ENCODE data around the gene HOXC5.
"Not testable (repeated sequence)": the region's sequence is repeated elsewhere in the genome, so short reads cannot be mapped to it uniquely, and the experiment has no call there.

Gene HOXC5

GRCh38 chr12:54075974-54076373 lies 43.1 kb downstream of the HOXC5 start:
- TF ChIP-seq, protein P1, sequence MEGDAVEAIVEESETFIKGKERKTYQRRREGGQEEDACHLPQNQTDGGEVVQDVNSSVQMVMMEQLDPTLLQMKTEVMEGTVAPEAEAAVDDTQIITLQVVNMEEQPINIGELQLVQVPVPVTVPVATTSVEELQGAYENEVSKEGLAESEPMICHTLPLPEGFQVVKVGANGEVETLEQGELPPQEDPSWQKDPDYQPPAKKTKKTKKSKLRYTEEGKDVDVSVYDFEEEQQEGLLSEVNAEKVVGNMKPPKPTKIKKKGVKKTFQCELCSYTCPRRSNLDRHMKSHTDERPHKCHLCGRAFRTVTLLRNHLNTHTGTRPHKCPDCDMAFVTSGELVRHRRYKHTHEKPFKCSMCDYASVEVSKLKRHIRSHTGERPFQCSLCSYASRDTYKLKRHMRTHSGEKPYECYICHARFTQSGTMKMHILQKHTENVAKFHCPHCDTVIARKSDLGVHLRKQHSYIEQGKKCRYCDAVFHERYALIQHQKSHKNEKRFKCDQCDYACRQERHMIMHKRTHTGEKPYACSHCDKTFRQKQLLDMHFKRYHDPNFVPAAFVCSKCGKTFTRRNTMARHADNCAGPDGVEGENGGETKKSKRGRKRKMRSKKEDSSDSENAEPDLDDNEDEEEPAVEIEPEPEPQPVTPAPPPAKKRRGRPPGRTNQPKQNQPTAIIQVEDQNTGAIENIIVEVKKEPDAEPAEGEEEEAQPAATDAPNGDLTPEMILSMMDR (IDR thresholded peaks at IDR 0.05; ENCODE audit: low read length) = no peak
- no peak for TF ChIP-seq EZH2 (optimal IDR thresholded peaks at IDR 0.05; ENCODE audit: low read depth, low read length)
- no peak for TF ChIP-seq EZH2phosphoT487 (IDR thresholded peaks at IDR 0.05; ENCODE audit: low read length)
- H3K9me3 ChIP-seq (replicated peaks; ENCODE audit: insufficient read depth, low read length) = no peaks in the 10 kb centered on the region
- no peaks in the 10 kb centered on the region for H3K27me3 ChIP-seq (replicated peaks; ENCODE audit: insufficient read depth, low read length)
- no peaks in the 10 kb centered on the region for H4K20me1 ChIP-seq (ENCODE audit: insufficient read depth, low read length)
- no peaks in the 10 kb centered on the region for H3K4me1 ChIP-seq (ENCODE audit: low read length)
- H3K79me2 ChIP-seq (ENCODE audit: low read length) = no peaks in the 10 kb centered on the region
- H3K4me3 ChIP-seq (ENCODE audit: low read length) = no peak overlapping the region
- no peaks in the 10 kb centered on the region for H3F3A ChIP-seq (ENCODE audit: insufficient read depth, low read length)
- H2AFZ ChIP-seq (ENCODE audit: low read length) = no peak overlapping the region
- H3K36me3 ChIP-seq (replicated peaks; ENCODE audit: insufficient read depth, low read length) = no peaks in the 10 kb centered on the region
- H3K27ac ChIP-seq (ENCODE audit: low read length) = no peak overlapping the region
- H3K9ac ChIP-seq (ENCODE audit: low read length) = no peak overlapping the region
- H3K9me2 ChIP-seq (replicated peaks; ENCODE audit: insufficient read depth, low read length) = no peaks in the 10 kb centered on the region
- no peak overlapping the region for H3K4me2 ChIP-seq (ENCODE audit: low read depth, low read length)
- no peak for DNase-seq

GRCh38 chr12:54077843-54078242 lies 45.0 kb downstream of the HOXC5 start:
- H3K9ac ChIP-seq (ENCODE audit: low read length); H3K9me3 ChIP-seq (replicated peaks; ENCODE audit: insufficient read depth, low read length); H3K27ac ChIP-seq (ENCODE audit: low read length); H3K9me2 ChIP-seq (replicated peaks; ENCODE audit: insufficient read depth, low read length); H3K4me2 ChIP-seq (ENCODE audit: low read depth, low read length); H3K4me3 ChIP-seq (ENCODE audit: low read length); H3K36me3 ChIP-seq (replicated peaks; ENCODE audit: insufficient read depth, low read length); H2AFZ ChIP-seq (ENCODE audit: low read length); H3K79me2 ChIP-seq (ENCODE audit: low read length); H3K27me3 ChIP-seq (replicated peaks; ENCODE audit: insufficient read depth, low read length); H3F3A ChIP-seq (ENCODE audit: insufficient read depth, low read length); H3K4me1 ChIP-seq (ENCODE audit: low read length); H4K20me1 ChIP-seq (ENCODE audit: insufficient read depth, low read length); DNase-seq: not testable (repeated sequence)

- not testable (repeated sequence) for H3K4me2 ChIP-seq (ENCODE audit: low read depth, low read length); H2AFZ ChIP-seq (ENCODE audit: low read length); H3K27ac ChIP-seq (ENCODE audit: low read length); H3K9me2 ChIP-seq (replicated peaks; ENCODE audit: insufficient read depth, low read length); H3K36me3 ChIP-seq (replicated peaks; ENCODE audit: insufficient read depth, low read length); H3F3A ChIP-seq (ENCODE audit: insufficient read depth, low read length); H3K79me2 ChIP-seq (ENCODE audit: low read length); H4K20me1 ChIP-seq (ENCODE audit: insufficient read depth, low read length); H3K9ac ChIP-seq (ENCODE audit: low read length); H3K9me3 ChIP-seq (replicated peaks; ENCODE audit: insufficient read depth, low read length); H3K27me3 ChIP-seq (replicated peaks; ENCODE audit: insufficient read depth, low read length); H3K4me3 ChIP-seq (ENCODE audit: low read length); DNase-seq; H3K4me1 ChIP-seq (ENCODE audit: low read length)
These were observed 46.3 kb downstream of the HOXC5 start for GRCh38 chr12:54079115-54079514.

DNA sequence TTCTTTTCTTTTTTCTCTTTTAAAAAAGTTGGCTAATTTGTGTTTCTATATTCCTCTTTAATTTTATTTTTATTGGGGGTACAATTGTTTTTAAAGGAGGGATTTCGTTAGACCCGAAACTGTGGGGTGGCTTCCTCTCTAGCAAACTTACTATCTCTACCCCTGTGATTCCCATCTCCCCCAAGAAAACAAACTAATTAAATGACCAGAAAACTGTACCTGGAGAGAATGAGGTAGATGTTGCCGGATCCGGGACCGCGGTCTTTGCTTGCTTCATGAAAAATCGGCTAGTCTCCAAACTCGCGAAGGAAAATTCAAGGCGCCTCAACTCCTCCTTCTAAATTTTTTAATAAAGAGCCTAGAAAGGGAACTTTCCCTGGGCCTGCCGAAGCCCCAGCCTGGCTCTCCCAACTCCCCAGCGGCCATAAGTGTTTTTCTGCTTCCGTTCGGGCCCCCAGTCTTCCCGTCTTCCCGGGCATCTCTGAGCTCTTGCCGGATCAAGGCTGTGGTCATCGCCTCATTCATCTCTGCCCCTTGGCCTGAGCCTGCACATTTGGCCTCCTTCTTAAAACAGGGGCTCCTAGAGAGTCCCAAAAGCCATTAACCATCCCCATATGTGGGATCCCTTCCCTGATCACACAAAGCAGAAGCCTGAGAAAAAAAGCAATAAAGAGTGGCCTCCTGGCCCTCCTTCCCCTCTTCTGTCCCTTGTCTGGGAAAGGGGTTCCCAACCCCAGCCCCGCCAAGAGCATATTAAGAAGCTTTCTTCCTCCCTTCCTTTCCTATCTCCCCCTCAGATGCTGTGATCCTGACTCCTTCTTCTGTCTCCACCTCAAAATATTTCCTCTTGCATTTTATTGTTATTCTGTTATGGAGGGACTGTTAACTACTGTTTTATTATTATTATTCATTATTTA lies 47.4 kb downstream of the HOXC5 start:
- not testable (repeated sequence) for H3K9me2 ChIP-seq (replicated peaks; ENCODE audit: insufficient read depth, low read length); DNase-seq; H3K4me2 ChIP-seq (ENCODE audit: low read depth, low read length); H3K4me3 ChIP-seq (ENCODE audit: low read length); H2AFZ ChIP-seq (ENCODE audit: low read length); H3K9me3 ChIP-seq (replicated peaks; ENCODE audit: insufficient read depth, low read length); H4K20me1 ChIP-seq (ENCODE audit: insufficient read depth, low read length); H3K36me3 ChIP-seq (replicated peaks; ENCODE audit: insufficient read depth, low read length); H3K27me3 ChIP-seq (replicated peaks; ENCODE audit: insufficient read depth, low read length); H3K4me1 ChIP-seq (ENCODE audit: low read length); H3F3A ChIP-seq (ENCODE audit: insufficient read depth, low read length); H3K27ac ChIP-seq (ENCODE audit: low read length); H3K9ac ChIP-seq (ENCODE audit: low read length); H3K79me2 ChIP-seq (ENCODE audit: low read length)

- not testable (repeated sequence) for H3K36me3 ChIP-seq (replicated peaks; ENCODE audit: insufficient read depth, low read length); DNase-seq; H4K20me1 ChIP-seq (ENCODE audit: insufficient read depth, low read length); H3K27me3 ChIP-seq (replicated peaks; ENCODE audit: insufficient read depth, low read length); H3F3A ChIP-seq (ENCODE audit: insufficient read depth, low read length); H3K27ac ChIP-seq (ENCODE audit: low read length); H3K9me3 ChIP-seq (replicated peaks; ENCODE audit: insufficient read depth, low read length); H3K9me2 ChIP-seq (replicated peaks; ENCODE audit: insufficient read depth, low read length); H3K9ac ChIP-seq (ENCODE audit: low read length); H3K4me1 ChIP-seq (ENCODE audit: low read length); H3K79me2 ChIP-seq (ENCODE audit: low read length); H3K4me3 ChIP-seq (ENCODE audit: low read length)
- Histone ChIP-seq H2AFZ (ENCODE audit: low read length) (0 out of 2 replicates have a peak overlapping the region, but pooled peaks have one; percentile 35), H3K4me2 (ENCODE audit: low read depth, low read length) (peak overlapping the region; percentile 47; the same call in 1 of the 2 replicates)
These were observed 48.2 kb downstream of the HOXC5 start for GRCh38 chr12:54081053-54081514.

DNA sequence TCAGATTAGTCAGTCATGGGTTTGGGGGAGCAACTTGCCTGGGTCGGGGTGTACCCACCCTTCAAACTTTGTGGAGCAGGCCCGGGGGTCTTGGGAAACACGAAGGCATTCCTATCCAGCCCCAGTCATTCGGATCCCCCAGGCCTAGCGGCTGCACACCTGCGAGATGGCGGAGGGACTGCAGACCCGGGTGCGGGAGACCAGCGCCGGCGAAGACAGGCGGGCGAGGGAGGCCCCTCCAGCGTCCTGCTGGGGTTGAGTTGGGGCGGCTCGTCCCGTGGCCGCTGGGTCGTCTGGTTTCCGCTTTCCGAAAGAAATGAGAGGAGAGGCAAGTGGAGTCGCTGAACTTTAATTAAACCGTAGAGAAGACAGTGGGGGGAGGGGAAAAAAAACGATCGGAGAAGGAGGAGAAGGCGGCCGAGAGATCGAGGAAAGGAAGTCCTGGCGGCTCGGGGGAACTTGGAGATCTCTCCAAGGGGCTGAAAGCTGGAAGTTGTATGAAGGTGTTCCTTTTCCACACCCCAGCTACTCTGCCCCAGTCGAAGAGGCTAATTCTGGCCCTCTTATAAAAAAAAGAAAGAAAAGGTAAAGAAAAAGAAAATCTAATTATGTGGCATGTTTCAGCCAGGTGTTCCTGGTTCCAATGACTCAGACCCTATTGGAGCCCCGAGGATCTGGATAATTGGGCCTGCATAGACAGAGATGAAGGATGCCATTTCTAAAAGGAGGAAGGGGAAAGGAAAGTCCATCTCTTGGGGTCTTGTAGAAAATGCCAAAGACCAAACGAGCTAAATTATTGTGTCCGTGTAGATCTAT lies 48.9 kb downstream of the HOXC5 start:
- peak overlapping the region; percentile 65; the same call in 1 of the 2 replicates for H2AFZ ChIP-seq (ENCODE audit: low read length)
- not testable (repeated sequence) for H3K4me1 ChIP-seq (ENCODE audit: low read length); H3F3A ChIP-seq (ENCODE audit: insufficient read depth, low read length); H3K36me3 ChIP-seq (replicated peaks; ENCODE audit: insufficient read depth, low read length); H3K27me3 ChIP-seq (replicated peaks; ENCODE audit: insufficient read depth, low read length); H3K9me2 ChIP-seq (replicated peaks; ENCODE audit: insufficient read depth, low read length); H3K9me3 ChIP-seq (replicated peaks; ENCODE audit: insufficient read depth, low read length); DNase-seq; H3K9ac ChIP-seq (ENCODE audit: low read length); H3K27ac ChIP-seq (ENCODE audit: low read length); H3K79me2 ChIP-seq (ENCODE audit: low read length); H4K20me1 ChIP-seq (ENCODE audit: insufficient read depth, low read length)
- peak overlapping the region; percentile 59; the same call in 1 of the 2 replicates for H3K4me2 ChIP-seq (ENCODE audit: low read depth, low read length)
- H3K4me3 ChIP-seq (ENCODE audit: low read length) = peak overlapping the region; percentile 49
